ENCODE data around the gene SLC8A3. TPM values are rescaled to one million over a fixed set of nuclear protein-coding genes. Genes with fewer than 3 reads are reported as not detected.

SLC8A3 gene
- total and polyA plus RNA-seq, 9 of the 15 experiments (the other 6 are each of a cell fraction or from before 2014, with no cell fraction given) = not detected

GRCh38 chr14:70052990-70053389 is 135.8 kb downstream of the SLC8A3 start:
- ATAC-seq (no peak), FAIRE-seq (no peak), DNase-seq (ENCODE audit: extremely low read depth in 1 of 4, low spot score in 3 of 4) (peak in 1 of 4 experiments; percentile 20)
- Histone ChIP-seq H3K9me1 (ENCODE audit: control insufficient read depth, insufficient read depth, low read length) (no peaks in the 10 kb centered on the region), H3K9ac (ENCODE audit: insufficient read depth in 1 of 2, low read depth in 2 of 2, low read length in 2 of 2) (no peak overlapping the region), H3K36me3 (ENCODE audit: control insufficient read depth, insufficient read depth, low read length) (no peaks in the 10 kb centered on the region), H4K20me1 (replicated peaks; ENCODE audit: control insufficient read depth, insufficient read depth, low read length) (no peaks in the 10 kb centered on the region), H3K4me3 (no peak overlapping the region), H2AFZ (ENCODE audit: low read depth, low read length) (no peak overlapping the region), H3K79me2 (ENCODE audit: control insufficient read depth, insufficient read depth, low read length) (no peaks in the 10 kb centered on the region), H3K27ac (ENCODE audit: extremely low read depth, low read depth, low read length) (no peak overlapping the region), H3K4me1 (replicated peaks in 1 of 2; ENCODE audit: control insufficient read depth in 2 of 2, insufficient read depth in 2 of 2, low read length in 2 of 2) (no peaks in the 10 kb centered on the region), H3K27me3 (ENCODE audit: control insufficient read depth in 2 of 2, insufficient read depth in 2 of 2, low read length in 2 of 2) (no peaks in the 10 kb centered on the region), H3K4me2 (ENCODE audit: insufficient read depth, low read length) (no peak overlapping the region), H3K9me3 (replicated peaks; ENCODE audit: control insufficient read depth, insufficient read depth, low read depth, low read length) (no peaks in the 10 kb centered on the region)
- no TSS peak for BruUV-seq (replicated peaks)
- TF ChIP-seq FOXA3 (CRISPR knock-in tag; conservative IDR thresholded peaks at IDR 0.05 in 1 of 2, IDR thresholded peaks at IDR 0.05 in 1 of 2) (no peak), DMBX1 (CRISPR knock-in tag; IDR thresholded peaks at IDR 0.05; ENCODE audit: borderline replicate concordance) (peak; percentile 28; the same call in 1 of the 2 replicates), ZNF511 (CRISPR knock-in tag; IDR thresholded peaks at IDR 0.05) (no peak), REST (IDR thresholded peaks at IDR 0.05; ENCODE audit: borderline replicate concordance) (peak; percentile 97), REST (CRISPR knock-in tag; IDR thresholded peaks at IDR 0.05; ENCODE audit: low read depth) (peak; percentile 89), EHMT2 (IDR thresholded peaks at IDR 0.05) (peak; percentile 91), MIER1 (IDR thresholded peaks at IDR 0.05; ENCODE audit: low read depth) (peak; percentile 78), DPF2 (IDR thresholded peaks at IDR 0.05) (no peak), ZNF766 (CRISPR knock-in tag; conservative IDR thresholded peaks at IDR 0.05) (0 out of 2 replicates have a peak, but pooled peaks have one; percentile 35)
- in situ Hi-C loops (cut with MboI) = no loop called here
- 4% methylated on average over 3 of the region's 3 CpGs for WGBS (ENCODE audit: insufficient coverage, low coverage, missing lambda C conversion rate)
- ChIA-PET POLR2A (interaction anchor here (0.6 kb wide), 1 partner anchor 756 kb away, joined by 3 read pairs; the partner anchor contains the start of gene MAP3K9), CTCF (ENCODE audit: low intra/inter-chr PET ratio) (no interaction called here)
- intact Hi-C loops (cut with micrococcal nuclease) = no loop called here
